Measurements from ENCODE around the gene H2AZ2.

Gene H2AZ2

DNA sequence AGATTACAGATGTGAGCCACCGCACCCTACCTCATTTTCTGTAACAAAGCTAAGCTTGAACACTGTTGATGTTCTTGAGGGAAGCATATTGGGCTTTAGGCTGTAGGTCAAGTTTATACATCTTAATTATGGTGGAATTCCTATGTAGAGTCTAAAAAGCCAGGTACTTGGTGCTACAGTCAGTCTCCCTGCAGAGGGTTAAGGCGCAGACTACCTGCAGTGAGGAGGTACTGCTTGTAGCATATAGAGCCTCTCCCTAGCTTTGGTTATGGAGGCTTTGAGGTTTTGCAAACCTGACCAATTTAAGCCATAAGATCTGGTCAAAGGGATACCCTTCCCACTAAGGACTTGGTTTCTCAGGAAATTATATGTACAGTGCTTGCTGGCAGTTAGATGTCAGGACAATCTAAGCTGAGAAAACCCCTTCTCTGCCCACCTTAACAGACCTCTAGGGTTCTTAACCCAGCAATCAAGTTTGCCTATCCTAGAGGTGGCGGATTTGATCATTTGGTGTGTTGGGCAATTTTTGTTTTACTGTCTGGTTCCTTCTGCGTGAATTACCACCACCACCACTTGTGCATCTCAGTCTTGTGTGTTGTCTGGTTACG lies 45.4 kb downstream of the H2AZ2 start (continued):
- TF ChIP-seq ZNF70 (CRISPR knock-in tag; IDR thresholded peaks at IDR 0.05), result no peak

- ATAC-seq, result no peak
- no peak for TF ChIP-seq OSR1 (CRISPR knock-in tag; IDR thresholded peaks at IDR 0.05)
- TF ChIP-seq ZNF70 (CRISPR knock-in tag; IDR thresholded peaks at IDR 0.05), result no peak
- no peak for TF ChIP-seq TOX (CRISPR knock-in tag; IDR thresholded peaks at IDR 0.05; ENCODE audit: borderline replicate concordance)
- TF ChIP-seq CSRNP3 (CRISPR knock-in tag; IDR thresholded peaks at IDR 0.05), result no peak
- TF ChIP-seq, protein P1, sequence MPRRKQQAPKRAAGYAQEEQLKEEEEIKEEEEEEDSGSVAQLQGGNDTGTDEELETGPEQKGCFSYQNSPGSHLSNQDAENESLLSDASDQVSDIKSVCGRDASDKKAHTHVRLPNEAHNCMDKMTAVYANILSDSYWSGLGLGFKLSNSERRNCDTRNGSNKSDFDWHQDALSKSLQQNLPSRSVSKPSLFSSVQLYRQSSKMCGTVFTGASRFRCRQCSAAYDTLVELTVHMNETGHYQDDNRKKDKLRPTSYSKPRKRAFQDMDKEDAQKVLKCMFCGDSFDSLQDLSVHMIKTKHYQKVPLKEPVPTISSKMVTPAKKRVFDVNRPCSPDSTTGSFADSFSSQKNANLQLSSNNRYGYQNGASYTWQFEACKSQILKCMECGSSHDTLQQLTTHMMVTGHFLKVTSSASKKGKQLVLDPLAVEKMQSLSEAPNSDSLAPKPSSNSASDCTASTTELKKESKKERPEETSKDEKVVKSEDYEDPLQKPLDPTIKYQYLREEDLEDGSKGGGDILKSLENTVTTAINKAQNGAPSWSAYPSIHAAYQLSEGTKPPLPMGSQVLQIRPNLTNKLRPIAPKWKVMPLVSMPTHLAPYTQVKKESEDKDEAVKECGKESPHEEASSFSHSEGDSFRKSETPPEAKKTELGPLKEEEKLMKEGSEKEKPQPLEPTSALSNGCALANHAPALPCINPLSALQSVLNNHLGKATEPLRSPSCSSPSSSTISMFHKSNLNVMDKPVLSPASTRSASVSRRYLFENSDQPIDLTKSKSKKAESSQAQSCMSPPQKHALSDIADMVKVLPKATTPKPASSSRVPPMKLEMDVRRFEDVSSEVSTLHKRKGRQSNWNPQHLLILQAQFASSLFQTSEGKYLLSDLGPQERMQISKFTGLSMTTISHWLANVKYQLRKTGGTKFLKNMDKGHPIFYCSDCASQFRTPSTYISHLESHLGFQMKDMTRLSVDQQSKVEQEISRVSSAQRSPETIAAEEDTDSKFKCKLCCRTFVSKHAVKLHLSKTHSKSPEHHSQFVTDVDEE (CRISPR knock-in tag; IDR thresholded peaks at IDR 0.05), result no peak
- TF ChIP-seq ZNF565 (CRISPR knock-in tag; conservative IDR thresholded peaks at IDR 0.05; ENCODE audit: low read depth), result no peak
- TF ChIP-seq SNAI2 (CRISPR knock-in tag; IDR thresholded peaks at IDR 0.05), result no peak
- no peak for TF ChIP-seq BACH2 (CRISPR knock-in tag; IDR thresholded peaks at IDR 0.05; ENCODE audit: borderline replicate concordance)
- no peak for TF ChIP-seq CREB5 (CRISPR knock-in tag; IDR thresholded peaks at IDR 0.05; ENCODE audit: low read depth)
- no peak for TF ChIP-seq ZC3H10 (CRISPR knock-in tag; IDR thresholded peaks at IDR 0.05)
- TF ChIP-seq ISL1 (CRISPR knock-in tag; IDR thresholded peaks at IDR 0.05), result no peak
- no peak for TF ChIP-seq ESRRG (CRISPR knock-in tag; IDR thresholded peaks at IDR 0.05)
Observed at GRCh38 chr7:44801890-44802289, 46.0 kb downstream of the H2AZ2 start.

DNA sequence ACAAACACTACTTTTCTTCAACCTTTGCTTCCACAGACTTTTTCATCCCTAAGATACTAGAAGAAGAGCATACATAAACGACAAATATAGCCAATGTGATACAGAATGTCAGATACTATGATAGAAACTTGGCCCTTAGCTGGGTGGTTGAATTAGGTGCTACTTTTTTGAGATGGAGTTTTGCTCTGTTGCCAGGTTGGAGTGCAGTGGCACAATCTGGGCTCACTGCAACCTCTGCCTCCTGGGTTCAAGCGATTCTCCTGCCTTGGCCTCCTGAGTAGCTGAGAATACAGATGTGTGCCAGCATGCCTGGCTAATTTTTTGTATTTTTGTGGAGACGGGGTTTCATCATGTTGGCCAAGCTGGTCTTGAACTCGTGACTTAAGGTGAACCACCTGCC lies 47.9 kb downstream of the H2AZ2 start:
- no peak for ATAC-seq
- TF ChIP-seq, protein P2, sequence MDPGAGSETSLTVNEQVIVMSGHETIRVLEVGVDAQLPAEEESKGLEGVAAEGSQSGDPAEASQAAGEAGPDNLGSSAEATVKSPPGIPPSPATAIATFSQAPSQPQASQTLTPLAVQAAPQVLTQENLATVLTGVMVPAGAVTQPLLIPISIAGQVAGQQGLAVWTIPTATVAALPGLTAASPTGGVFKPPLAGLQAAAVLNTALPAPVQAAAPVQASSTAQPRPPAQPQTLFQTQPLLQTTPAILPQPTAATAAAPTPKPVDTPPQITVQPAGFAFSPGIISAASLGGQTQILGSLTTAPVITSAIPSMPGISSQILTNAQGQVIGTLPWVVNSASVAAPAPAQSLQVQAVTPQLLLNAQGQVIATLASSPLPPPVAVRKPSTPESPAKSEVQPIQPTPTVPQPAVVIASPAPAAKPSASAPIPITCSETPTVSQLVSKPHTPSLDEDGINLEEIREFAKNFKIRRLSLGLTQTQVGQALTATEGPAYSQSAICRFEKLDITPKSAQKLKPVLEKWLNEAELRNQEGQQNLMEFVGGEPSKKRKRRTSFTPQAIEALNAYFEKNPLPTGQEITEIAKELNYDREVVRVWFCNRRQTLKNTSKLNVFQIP (CRISPR knock-in tag; IDR thresholded peaks at IDR 0.05; ENCODE audit: borderline replicate concordance, low read depth), result no peak
- TF ChIP-seq PPARA (CRISPR knock-in tag; IDR thresholded peaks at IDR 0.05; ENCODE audit: borderline replicate concordance), result no peak
- TF ChIP-seq ARNTL (CRISPR knock-in tag; IDR thresholded peaks at IDR 0.05; ENCODE audit: borderline replicate concordance, low read depth), result no peak
- no peak for TF ChIP-seq CSRNP3 (CRISPR knock-in tag; IDR thresholded peaks at IDR 0.05)
- TF ChIP-seq GLIS3 (CRISPR knock-in tag; IDR thresholded peaks at IDR 0.05), result no peak
- TF ChIP-seq CREB5 (CRISPR knock-in tag; IDR thresholded peaks at IDR 0.05; ENCODE audit: low read depth), result no peak
- TF ChIP-seq ZFP3 (CRISPR knock-in tag; IDR thresholded peaks at IDR 0.05), result no peak
